Measurements from ENCODE around the gene TRIM58.

TRIM58 gene

GRCh38 chr1:247908766-247909165 is 51.8 kb downstream of the TRIM58 start:
- no peak for FAIRE-seq
- DNase-seq (ENCODE audit: insufficient read length, low spot score), result no peak
- TF ChIP-seq POLR2A (IDR thresholded peaks at IDR 0.05; ENCODE audit: low read depth, low read length), result no peak

GRCh38 chr1:247913786-247914185 is 56.8 kb downstream of the TRIM58 start:
- TF ChIP-seq POLR2A (IDR thresholded peaks at IDR 0.05; ENCODE audit: low read depth, low read length), result no peak
- no peak for FAIRE-seq
- DNase-seq (ENCODE audit: insufficient read length, low spot score), result no peak

GRCh38 chr1:247914941-247915662 is 58.1 kb downstream of the TRIM58 start:
- no peak for DNase-seq (ENCODE audit: insufficient read length, low spot score)
- FAIRE-seq, result no peak
- TF ChIP-seq POLR2A (IDR thresholded peaks at IDR 0.05; ENCODE audit: low read depth, low read length), result no peak

GRCh38 chr1:247919952-247920351 is 63.0 kb downstream of the TRIM58 start, which contains the start of gene OR2T8:
Gene OR2T8, plus strand, starts transcription at chr1:247920252. Its CDS starts 766 bp downstream, at chr1:247921018.
- no peak for FAIRE-seq
- no peak for TF ChIP-seq POLR2A (IDR thresholded peaks at IDR 0.05; ENCODE audit: low read depth, low read length)
- DNase-seq (ENCODE audit: insufficient read length, low spot score), result no peak

- no peak for DNase-seq (ENCODE audit: insufficient read length, low spot score)
- no peak for TF ChIP-seq POLR2A (IDR thresholded peaks at IDR 0.05; ENCODE audit: low read depth, low read length)
- no peak for FAIRE-seq
These were observed 67.0 kb downstream of the TRIM58 start for GRCh38 chr1:247923941-247924340.

GRCh38 chr1:247924868-247925267 is 67.9 kb downstream of the TRIM58 start, which contains the start of gene OR2AJ1:
Gene OR2AJ1, plus strand, starts transcription at chr1:247924889. Its CDS starts 8,880 bp downstream, at chr1:247933769.
- FAIRE-seq (no peak), DNase-seq (ENCODE audit: insufficient read length, low spot score) (no peak)

More at GRCh38 chr1:247924868-247925267, 67.9 kb downstream of the TRIM58 start, which contains the start of gene OR2AJ1:
- no peak for TF ChIP-seq POLR2A (IDR thresholded peaks at IDR 0.05; ENCODE audit: low read depth, low read length)
